ENCODE data around the gene ZNF12.

DNA sequence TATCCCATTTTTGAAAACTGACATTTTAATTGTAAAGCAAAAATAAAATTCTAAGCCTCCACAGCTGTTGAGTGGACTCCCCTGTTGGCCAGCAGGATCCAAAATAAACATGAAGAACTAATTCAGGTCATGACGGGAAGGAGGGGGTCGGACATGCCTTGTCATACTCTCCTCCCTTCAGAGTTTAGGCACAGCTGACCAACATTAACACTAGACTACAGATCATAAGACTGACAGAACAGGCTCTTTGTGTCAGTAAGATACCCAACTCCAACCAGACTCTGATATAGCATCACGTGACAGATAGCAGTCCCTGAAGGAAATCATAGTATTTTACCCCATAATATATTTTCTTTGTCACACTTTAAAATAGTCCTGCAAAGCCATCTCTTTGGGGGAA lies 20.9 kb upstream of the ZNF12 start:
- TF ChIP-seq POLR2A (IDR thresholded peaks at IDR 0.05): no peak
- TF ChIP-seq, protein P1, sequence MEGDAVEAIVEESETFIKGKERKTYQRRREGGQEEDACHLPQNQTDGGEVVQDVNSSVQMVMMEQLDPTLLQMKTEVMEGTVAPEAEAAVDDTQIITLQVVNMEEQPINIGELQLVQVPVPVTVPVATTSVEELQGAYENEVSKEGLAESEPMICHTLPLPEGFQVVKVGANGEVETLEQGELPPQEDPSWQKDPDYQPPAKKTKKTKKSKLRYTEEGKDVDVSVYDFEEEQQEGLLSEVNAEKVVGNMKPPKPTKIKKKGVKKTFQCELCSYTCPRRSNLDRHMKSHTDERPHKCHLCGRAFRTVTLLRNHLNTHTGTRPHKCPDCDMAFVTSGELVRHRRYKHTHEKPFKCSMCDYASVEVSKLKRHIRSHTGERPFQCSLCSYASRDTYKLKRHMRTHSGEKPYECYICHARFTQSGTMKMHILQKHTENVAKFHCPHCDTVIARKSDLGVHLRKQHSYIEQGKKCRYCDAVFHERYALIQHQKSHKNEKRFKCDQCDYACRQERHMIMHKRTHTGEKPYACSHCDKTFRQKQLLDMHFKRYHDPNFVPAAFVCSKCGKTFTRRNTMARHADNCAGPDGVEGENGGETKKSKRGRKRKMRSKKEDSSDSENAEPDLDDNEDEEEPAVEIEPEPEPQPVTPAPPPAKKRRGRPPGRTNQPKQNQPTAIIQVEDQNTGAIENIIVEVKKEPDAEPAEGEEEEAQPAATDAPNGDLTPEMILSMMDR (IDR thresholded peaks at IDR 0.05): no peak
